GM23248 (cell line): Measurements from ENCODE around the gene GPR89B. TPM values are rescaled to one million over a fixed set of nuclear protein-coding genes. Genes with fewer than 3 reads are reported as not detected.
"Not testable (repeated sequence)": the region's sequence is repeated elsewhere in the genome, so short reads cannot be mapped to it uniquely, and the experiment has no call there.

Experiments used
- DNase-seq: peaks from one replicate; pipeline ENCODE4 v3.0.0-alpha.2; 2015
- H2AFZ ChIP-seq: fragments of 200-600 bp; sonication (generic); 2 replicates; pipeline ENCODE4 v1.6.1; 2016; ENCODE audit warnings: antibody characterized with exemption
- H3F3A ChIP-seq: fragments of 200-600 bp; sonication (generic); 2 replicates; pipeline ENCODE4 v1.6.1; 2016; ENCODE audit warnings: mild to moderate bottlenecking, antibody characterized with exemption, mixed run types; ENCODE audit not compliant: insufficient read depth
- H3K27ac ChIP-seq: fragments of 200-600 bp; sonication (generic); 2 replicates; pipeline ENCODE4 v1.5.1; 2016; ENCODE audit warnings: mild to moderate bottlenecking
- H3K27me3 ChIP-seq: fragments of 200-600 bp; sonication (generic); replicated peaks from 2 replicates; pipeline ENCODE4 v1.6.1; 2016; ENCODE audit warnings: mild to moderate bottlenecking; ENCODE audit not compliant: insufficient read depth
- H3K36me3 ChIP-seq: fragments of 200-600 bp; sonication (generic); 2 replicates; pipeline ENCODE4 v1.6.1; 2016; ENCODE audit warnings: low read depth, mild to moderate bottlenecking
- H3K4me1 ChIP-seq: fragments of 200-600 bp; sonication (generic); 2 replicates; pipeline ENCODE4 v1.6.1; 2016; ENCODE audit warnings: mild to moderate bottlenecking; ENCODE audit not compliant: insufficient read depth
- H3K4me2 ChIP-seq: fragments of 200-600 bp; sonication (generic); one replicate; pipeline ENCODE4 v1.6.1; 2016; ENCODE audit warnings: mild to moderate bottlenecking; ENCODE audit not compliant: unreplicated experiment
- H3K4me3 ChIP-seq: fragments of 200-600 bp; sonication (generic); 2 replicates; pipeline ENCODE4 v1.5.1; 2016; ENCODE audit warnings: mild to moderate bottlenecking
- H3K79me2 ChIP-seq: fragments of 200-600 bp; sonication (generic); 2 replicates; pipeline ENCODE4 v1.6.1; 2016; ENCODE audit warnings: mild to moderate bottlenecking; ENCODE audit not compliant: insufficient read depth
- H3K9ac ChIP-seq: fragments of 200-600 bp; sonication (generic); 2 replicates; pipeline ENCODE4 v1.6.1; 2016; ENCODE audit warnings: mild to moderate bottlenecking
- H3K9me2 ChIP-seq: fragments of 200-600 bp; sonication (generic); 2 replicates; pipeline ENCODE4 v1.6.1; 2016; ENCODE audit warnings: mixed run types, mild to moderate bottlenecking, moderate library complexity; ENCODE audit not compliant: insufficient read depth
- H3K9me3 ChIP-seq: fragments of 200-600 bp; sonication (generic); one replicate; pipeline ENCODE4 v1.6.1; 2017; ENCODE audit warnings: low read depth
- H4K20me1 ChIP-seq: fragments of 200-600 bp; sonication (generic); 2 replicates; pipeline ENCODE4 v1.6.0; 2016; ENCODE audit not compliant: insufficient read depth
- WGBS, 2 experiments: methylation state at CpG; one replicate each; pipeline ENCODE4 v1.1.6; 2015 to 2017; ENCODE audit warnings: low lambda C conversion rate in 2 of 2, low coverage in 1 of 2; ENCODE audit errors: missing lambda C conversion rate in 2 of 2; 5-methylcytosine and 5-hydroxymethylcytosine counted together
- in situ Hi-C: fragments of 300-500 bp; cut with MboI; formaldehyde crosslinking; loops from 2 replicates; pipeline ENCODE4 v1.15.0; 2020
- polyA plus RNA-seq: library from polyadenylated mRNA; unstranded; fragments of >200 nt; fragmentation: Nextera tagmentation; extraction: Ambion mirVana; gene quantifications from 2 replicates; pipeline ENCODE4 v1.2.1, GENCODE V29; 2016
- small RNA-seq: library from RNA; depleted of rRNA; stranded (forward); fragments of <200 nt; gene quantifications from one replicate; pipeline ENCODE3, GENCODE V24; 2014; ENCODE audit warnings: low read depth, low replicate concordance
- total RNA-seq: library from RNA; depleted of rRNA; stranded (reverse); fragments of >200 nt; shearing (Covaris generic); gene quantifications from 2 replicates; pipeline ENCODE4 v1.2.3, GENCODE V29; 2014; rRNA removed

GPR89B gene
- total and polyA plus RNA-seq, 2 experiments from 2014 or later: 13.3 to 20.8 TPM

- H3K4me2 ChIP-seq, H3K27ac ChIP-seq, H3K79me2 ChIP-seq, H3K9ac ChIP-seq, H3F3A ChIP-seq, H3K36me3 ChIP-seq, in situ Hi-C loops, H4K20me1 ChIP-seq, H3K4me3 ChIP-seq, H3K9me3 ChIP-seq, H2AFZ ChIP-seq, H3K27me3 ChIP-seq, DNase-seq, H3K9me2 ChIP-seq, H3K4me1 ChIP-seq: not testable (repeated sequence)
- WGBS, 2 experiments: no CpG with 5 or more reads among the region's 25 CpGs
These were observed 104.5 kb downstream of the GPR89B start for GRCh38 chr1:148032690-148033089.

- H3K36me3 ChIP-seq, in situ Hi-C loops, H3K4me1 ChIP-seq, H3K9me2 ChIP-seq, H3K9me3 ChIP-seq, H3K27me3 ChIP-seq, H4K20me1 ChIP-seq, H3K79me2 ChIP-seq, DNase-seq, H3K27ac ChIP-seq, H3F3A ChIP-seq: not testable (repeated sequence)
- peak overlapping the region; percentile 59 for H3K4me3 ChIP-seq
- peak overlapping the region; percentile 73 for H2AFZ ChIP-seq
- peak overlapping the region; percentile 40; the same call in 1 of the 2 replicates for H3K9ac ChIP-seq
- H3K4me2 ChIP-seq: peak overlapping the region; percentile 42
- WGBS, 2 experiments: 3% methylated on average over 10 to 13 of the region's 16 CpGs
These were observed 104.9 kb downstream of the GPR89B start for GRCh38 chr1:148033147-148033546.

GRCh38 chr1:148037850-148038461 is 109.7 kb downstream of the GPR89B start:
- DNase-seq, H3K27me3 ChIP-seq, H3K36me3 ChIP-seq, H3K4me1 ChIP-seq, H3F3A ChIP-seq, H3K9me3 ChIP-seq, H3K79me2 ChIP-seq, H3K9me2 ChIP-seq, H4K20me1 ChIP-seq, in situ Hi-C loops: not testable (repeated sequence)
- Histone ChIP-seq H3K27ac (peak overlapping the region; percentile 56; the same call in 1 of the 2 replicates), H3K4me3 (peak overlapping the region; percentile 70), H3K9ac (peak overlapping the region; percentile 81; the same call in 1 of the 2 replicates), H3K4me2 (peak overlapping the region; percentile 49), H2AFZ (0 out of 2 replicates have a peak overlapping the region, but pooled peaks have one; percentile 80)
- 9 to 13% methylated on average over 5 to 7 of the region's 21 CpGs for WGBS, 2 experiments

- Histone ChIP-seq H3K27ac (peak overlapping the region; percentile 56), H2AFZ (peak overlapping the region; percentile 89), H3K9ac (peak overlapping the region; percentile 81), H3K4me3 (peak overlapping the region; percentile 70), H3K4me2 (peak overlapping the region; percentile 56)
- H4K20me1 ChIP-seq, H3K79me2 ChIP-seq, H3K27me3 ChIP-seq, H3K36me3 ChIP-seq, H3K4me1 ChIP-seq, H3F3A ChIP-seq, H3K9me3 ChIP-seq, in situ Hi-C loops, H3K9me2 ChIP-seq: not testable (repeated sequence)
- WGBS, 2 experiments: 1% methylated on average over 16 to 22 of the region's 38 CpGs
- peak; percentile 91 for DNase-seq
These were observed 110.5 kb downstream of the GPR89B start for GRCh38 chr1:148038462-148039333.

Small RNA genes lying within 50 kb of the gene (small RNA-seq; reads per million reads assigned to genes)
- gene RNU1-129P (not detected), gene RNVU1-7 (2.4 reads per million, percentile 69 among the genes with 10 or more reads in this experiment)

Other genes with a start within 250 kb of the GPR89B start
- 2.3 and 3.2 TPM in 2 replicates for gene GJA5, start 167.8 kb upstream of the GPR89B start, total RNA-seq
- gene GJA5, start 167.8 kb upstream of the GPR89B start, polyA plus RNA-seq: 1.8 and 1.9 TPM in 2 replicates
- not detected in 2 replicates for gene GJA8, start 25.6 kb upstream of the GPR89B start, total RNA-seq
- not detected in 2 replicates for gene GJA8, start 25.6 kb upstream of the GPR89B start, polyA plus RNA-seq
- 2.7 and 5.7 TPM in 2 replicates for gene NBPF11, start 223.9 kb downstream of the GPR89B start, total RNA-seq
- 3.1 and 3.5 TPM in 2 replicates for gene NBPF11, start 223.9 kb downstream of the GPR89B start, polyA plus RNA-seq